Epithelial cell of proximal tubule (primary cell): ENCODE measurements around the gene SLC7A5. TPM values are rescaled to one million over a fixed set of nuclear protein-coding genes. Genes with fewer than 3 reads are reported as not detected.
"Not testable (repeated sequence)": the region's sequence is repeated elsewhere in the genome, so short reads cannot be mapped to it uniquely, and the experiment has no call there.

ENCODE experiments used
- DNase-seq: peaks from one replicate; pipeline ENCODE4 v3.0.0-alpha.2; 2011; ENCODE audit warnings: low read depth
- H3K4me3 ChIP-seq: 2 replicates; pipeline ENCODE4 v1.5.1; 2011; ENCODE audit warnings: low read depth, mild to moderate bottlenecking, low read length
- total RNA-seq: library from RNA; depleted of rRNA; stranded (reverse); fragments of >200 nt; gene quantifications from 2 replicates; pipeline ENCODE4 v1.2.3, GENCODE V29; 2015
- TF ChIP-seq, protein P1 (sequence below): conservative IDR thresholded peaks from 2 replicates; pipeline ENCODE4 v1.5.1; 2012; ENCODE audit warnings: low read depth, mild to moderate bottlenecking, low read length

SLC7A5 gene
- total RNA-seq, 1 donor from 2014 or later = 55.1 TPM

GRCh38 chr16:87882436-87883019 lies 13.2 kb upstream of the SLC7A5 start:
- H3K4me3 ChIP-seq = no peak overlapping the region
- TF ChIP-seq, protein P1, sequence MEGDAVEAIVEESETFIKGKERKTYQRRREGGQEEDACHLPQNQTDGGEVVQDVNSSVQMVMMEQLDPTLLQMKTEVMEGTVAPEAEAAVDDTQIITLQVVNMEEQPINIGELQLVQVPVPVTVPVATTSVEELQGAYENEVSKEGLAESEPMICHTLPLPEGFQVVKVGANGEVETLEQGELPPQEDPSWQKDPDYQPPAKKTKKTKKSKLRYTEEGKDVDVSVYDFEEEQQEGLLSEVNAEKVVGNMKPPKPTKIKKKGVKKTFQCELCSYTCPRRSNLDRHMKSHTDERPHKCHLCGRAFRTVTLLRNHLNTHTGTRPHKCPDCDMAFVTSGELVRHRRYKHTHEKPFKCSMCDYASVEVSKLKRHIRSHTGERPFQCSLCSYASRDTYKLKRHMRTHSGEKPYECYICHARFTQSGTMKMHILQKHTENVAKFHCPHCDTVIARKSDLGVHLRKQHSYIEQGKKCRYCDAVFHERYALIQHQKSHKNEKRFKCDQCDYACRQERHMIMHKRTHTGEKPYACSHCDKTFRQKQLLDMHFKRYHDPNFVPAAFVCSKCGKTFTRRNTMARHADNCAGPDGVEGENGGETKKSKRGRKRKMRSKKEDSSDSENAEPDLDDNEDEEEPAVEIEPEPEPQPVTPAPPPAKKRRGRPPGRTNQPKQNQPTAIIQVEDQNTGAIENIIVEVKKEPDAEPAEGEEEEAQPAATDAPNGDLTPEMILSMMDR = no peak
- DNase-seq = no peak

DNA sequence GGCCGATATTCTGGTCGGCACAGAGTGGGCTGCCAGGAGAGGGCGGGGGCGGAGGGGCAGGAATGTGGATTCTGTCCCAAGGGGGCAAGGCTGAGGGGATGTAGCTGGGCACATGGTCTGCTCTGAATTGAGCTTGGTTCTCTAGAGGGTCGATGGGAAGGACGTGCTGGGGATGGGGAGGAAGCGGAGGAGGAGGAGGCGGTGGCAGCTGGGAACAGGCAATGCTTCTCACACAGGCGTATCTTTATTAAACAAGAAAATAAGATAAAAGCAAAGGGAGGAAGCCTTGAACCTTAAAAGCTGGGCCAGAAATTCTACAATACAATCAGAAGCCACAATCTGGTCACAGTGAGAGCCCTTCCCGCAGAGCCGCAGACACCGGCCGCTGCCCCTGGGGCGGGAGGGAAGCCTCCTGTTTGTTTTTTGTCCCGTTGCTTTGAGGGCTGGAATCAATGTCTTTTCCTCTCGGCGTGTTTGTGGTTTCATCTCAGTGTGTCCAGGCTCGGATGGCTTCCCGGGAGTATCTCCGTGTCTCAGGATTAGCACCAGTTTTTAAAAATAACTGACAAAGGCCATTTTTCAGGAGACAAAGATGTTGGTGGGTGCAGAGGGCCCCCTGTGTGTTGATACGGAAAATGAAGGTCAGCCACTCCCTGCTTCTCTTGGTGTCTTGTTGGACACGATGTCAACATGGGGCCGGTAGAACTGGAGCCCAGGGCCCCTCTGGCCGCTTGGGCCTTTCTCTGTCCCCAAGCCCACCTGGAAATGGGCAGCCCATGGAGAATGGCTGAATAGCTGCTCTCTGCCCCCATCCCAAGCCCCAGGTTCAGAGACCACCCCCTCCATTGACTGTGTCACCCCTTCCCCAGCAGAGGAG lies 12.3 kb upstream of the SLC7A5 start:
- DNase-seq = no peak
- no peak overlapping the region for H3K4me3 ChIP-seq
- TF ChIP-seq, protein P1 = no peak

- no peak for DNase-seq
- TF ChIP-seq, protein P1 = no peak
- no peak overlapping the region for H3K4me3 ChIP-seq
These were observed 10.9 kb upstream of the SLC7A5 start for GRCh38 chr16:87880117-87880696.

DNA sequence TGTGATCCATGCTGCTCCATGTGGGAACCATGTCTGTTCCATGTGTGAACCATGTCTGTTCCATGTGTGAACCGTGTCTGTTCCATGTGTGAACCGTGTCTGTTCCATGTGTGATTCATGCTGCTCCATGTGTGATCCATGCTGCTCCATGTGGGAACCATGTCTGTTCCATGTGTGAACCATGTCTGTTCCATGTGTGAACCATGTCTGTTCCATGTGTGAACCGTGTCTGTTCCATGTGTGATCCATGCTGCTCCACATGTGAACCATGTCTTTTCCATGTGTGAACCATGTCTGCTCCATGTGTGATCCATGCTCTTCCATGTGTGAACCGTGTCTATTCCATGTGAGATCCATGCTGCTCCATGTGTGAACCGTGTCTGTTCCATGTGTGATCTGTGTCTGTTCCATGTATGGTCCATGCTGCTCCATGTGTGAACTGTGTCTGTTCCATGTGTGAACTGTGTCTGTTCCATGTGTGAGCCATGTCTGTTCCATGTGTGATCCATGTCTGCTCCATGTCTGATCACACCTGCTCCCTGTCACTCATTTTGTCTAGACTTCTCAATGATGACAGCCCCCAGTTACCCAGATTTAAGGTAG lies 10.2 kb upstream of the SLC7A5 start:
- not testable (repeated sequence) for H3K4me3 ChIP-seq, DNase-seq

- no peak for DNase-seq
- TF ChIP-seq, protein P1 = no peak
- H3K4me3 ChIP-seq = no peak overlapping the region
These were observed 9.4 kb upstream of the SLC7A5 start for GRCh38 chr16:87878704-87879103.

DNA sequence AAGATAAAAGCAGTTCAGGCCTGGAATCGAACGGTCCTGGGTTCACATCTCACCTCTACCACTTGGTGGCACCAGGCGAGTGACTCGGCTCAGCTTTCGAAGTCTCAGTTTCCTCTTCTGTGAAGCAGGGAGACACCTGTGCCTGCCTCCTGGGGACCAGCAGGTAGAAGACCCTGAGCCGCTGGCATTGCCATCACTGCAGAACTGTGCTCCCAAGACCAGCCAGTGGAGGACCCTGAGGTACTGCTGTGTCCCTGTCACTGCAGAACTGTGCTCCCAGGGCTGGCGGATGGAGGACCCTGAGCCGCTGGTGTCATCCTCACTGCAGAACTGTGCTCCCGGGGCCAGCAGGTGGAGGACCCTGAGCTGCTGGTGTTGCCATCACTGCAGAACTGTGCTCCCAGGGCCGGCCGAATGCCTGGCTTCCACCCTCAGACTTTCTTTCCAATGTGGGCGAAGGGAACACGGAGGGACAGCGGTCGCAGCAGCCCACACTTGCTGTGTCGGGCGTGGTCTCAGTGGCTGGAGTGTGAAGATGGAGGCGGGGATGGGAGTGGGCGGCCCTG lies 8.7 kb upstream of the SLC7A5 start:
- no peak overlapping the region for H3K4me3 ChIP-seq
- no peak for DNase-seq
- TF ChIP-seq, protein P1 = no peak
